NCI-H2171 treated with DMSO at 0.1 percent for 48 hours (cell line): ENCODE measurements around the gene AQP12A.

Experiments
- DNase-seq: peaks from one replicate; lab custom pipeline; 2025; lab: John Stamatoyannopoulos, UW

The AQP12A gene

GRCh38 chr2:240741091-240741490 lies 49.4 kb downstream of the AQP12A start:
- DNase-seq = no peak

- DNase-seq = no peak
Observed at GRCh38 chr2:240742602-240743095, 51.0 kb downstream of the AQP12A start.

- DNase-seq = no peak
Observed at GRCh38 chr2:240745456-240745855, 53.8 kb downstream of the AQP12A start.

- DNase-seq = no peak
Observed at GRCh38 chr2:240745962-240746361, 54.3 kb downstream of the AQP12A start.

- no peak for DNase-seq
Observed at GRCh38 chr2:240746671-240747070, 55.0 kb downstream of the AQP12A start.

GRCh38 chr2:240747256-240747655 lies 55.6 kb downstream of the AQP12A start:
- no peak for DNase-seq
